ENCODE data around the gene CYP3A7. TPM values are rescaled to one million over a fixed set of nuclear protein-coding genes. Genes with fewer than 3 reads are reported as not detected.
A peak's percentile ranks its signal among the peaks of the same experiment; 100 is the strongest.

CYP3A7 gene
- total and polyA plus RNA-seq, 2 of the 13 experiments (the other 11 are each of a cell fraction or from before 2014, with no cell fraction given), result 5.8 to 6.4 TPM

DNA sequence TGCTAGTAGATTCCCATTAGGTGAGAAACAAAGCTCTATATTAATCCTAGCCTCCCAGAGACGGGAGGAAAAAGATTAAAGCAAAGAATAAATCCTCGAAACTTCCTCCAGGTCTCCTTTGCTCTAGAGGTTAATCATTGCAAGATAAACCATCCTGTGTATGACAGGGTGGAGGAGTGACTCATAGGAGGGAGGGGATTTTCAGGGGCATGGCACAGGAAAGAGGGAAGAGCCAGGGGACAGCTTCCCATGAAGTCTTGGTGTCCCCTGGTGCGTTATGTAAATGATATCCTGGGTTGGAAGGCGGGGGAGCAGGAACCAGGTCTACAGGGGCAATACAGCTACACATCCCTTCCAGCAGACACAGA is 56.0 kb downstream of the CYP3A7 start (continued):
- TF ChIP-seq HNF1A (IDR thresholded peaks at IDR 0.05; ENCODE audit: low read depth), result no peak; the same call in 1 of the 2 replicates
- TF ChIP-seq HNF1A (CRISPR knock-in tag; IDR thresholded peaks at IDR 0.05; ENCODE audit: borderline replicate concordance), result peak; percentile 72; the same call in 1 of the 2 replicates
- TF ChIP-seq FOXM1 (CRISPR knock-in tag; IDR thresholded peaks at IDR 0.05), result no peak
- TF ChIP-seq RARG (CRISPR knock-in tag; IDR thresholded peaks at IDR 0.05; ENCODE audit: low read depth), result no peak
- no peak for TF ChIP-seq ZNF790 (CRISPR knock-in tag; IDR thresholded peaks at IDR 0.05; ENCODE audit: borderline replicate concordance)
- TF ChIP-seq RBFOX2 (IDR thresholded peaks at IDR 0.05; ENCODE audit: low read depth, low read length), result no peak
- no peak for TF ChIP-seq CREM (IDR thresholded peaks at IDR 0.05)
- no peak for TF ChIP-seq CREM (CRISPR knock-in tag; IDR thresholded peaks at IDR 0.05)
- no peak for TF ChIP-seq ZNF333 (CRISPR knock-in tag; IDR thresholded peaks at IDR 0.05; ENCODE audit: borderline replicate concordance)
- TF ChIP-seq SAP130 (CRISPR knock-in tag; IDR thresholded peaks at IDR 0.05; ENCODE audit: low read depth), result peak; percentile 71
- no peak for TF ChIP-seq ZNF574 (CRISPR knock-in tag; IDR thresholded peaks at IDR 0.05)
- no peak for TF ChIP-seq ZNF230 (CRISPR knock-in tag; IDR thresholded peaks at IDR 0.05)
- TF ChIP-seq NFKBIZ (CRISPR knock-in tag; IDR thresholded peaks at IDR 0.05), result no peak
- TF ChIP-seq ZNF414 (CRISPR knock-in tag; IDR thresholded peaks at IDR 0.05), result no peak
- no peak for TF ChIP-seq PCBP1 (IDR thresholded peaks at IDR 0.05; ENCODE audit: borderline replicate concordance, low read depth, low read length)
- TF ChIP-seq ZBTB1 (CRISPR knock-in tag; IDR thresholded peaks at IDR 0.05; ENCODE audit: borderline replicate concordance), result no peak
- TF ChIP-seq, protein P1, sequence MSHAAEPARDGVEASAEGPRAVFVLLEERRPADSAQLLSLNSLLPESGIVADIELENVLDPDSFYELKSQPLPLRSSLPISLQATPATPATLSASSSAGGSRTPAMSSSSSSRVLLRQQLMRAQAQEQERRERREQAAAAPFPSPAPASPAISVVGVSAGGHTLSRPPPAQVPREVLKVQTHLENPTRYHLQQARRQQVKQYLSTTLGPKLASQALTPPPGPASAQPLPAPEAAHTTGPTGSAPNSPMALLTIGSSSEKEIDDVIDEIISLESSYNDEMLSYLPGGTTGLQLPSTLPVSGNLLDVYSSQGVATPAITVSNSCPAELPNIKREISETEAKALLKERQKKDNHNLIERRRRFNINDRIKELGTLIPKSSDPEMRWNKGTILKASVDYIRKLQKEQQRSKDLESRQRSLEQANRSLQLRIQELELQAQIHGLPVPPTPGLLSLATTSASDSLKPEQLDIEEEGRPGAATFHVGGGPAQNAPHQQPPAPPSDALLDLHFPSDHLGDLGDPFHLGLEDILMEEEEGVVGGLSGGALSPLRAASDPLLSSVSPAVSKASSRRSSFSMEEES (CRISPR knock-in tag; IDR thresholded peaks at IDR 0.05), result 0 out of 2 replicates have a peak, but pooled peaks have one; percentile 37
- TF ChIP-seq SNAPC2 (CRISPR knock-in tag; IDR thresholded peaks at IDR 0.05), result no peak
- TF ChIP-seq, protein P2, sequence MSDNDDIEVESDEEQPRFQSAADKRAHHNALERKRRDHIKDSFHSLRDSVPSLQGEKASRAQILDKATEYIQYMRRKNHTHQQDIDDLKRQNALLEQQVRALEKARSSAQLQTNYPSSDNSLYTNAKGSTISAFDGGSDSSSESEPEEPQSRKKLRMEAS (IDR thresholded peaks at IDR 0.05), result 0 out of 2 replicates have a peak, but pooled peaks have one; percentile 30
- TF ChIP-seq CENPT (CRISPR knock-in tag; IDR thresholded peaks at IDR 0.05; ENCODE audit: low read depth), result no peak
- TF ChIP-seq ISX (CRISPR knock-in tag; conservative IDR thresholded peaks at IDR 0.05), result no peak
- TF ChIP-seq THAP8 (CRISPR knock-in tag; IDR thresholded peaks at IDR 0.05; ENCODE audit: borderline replicate concordance), result no peak
